Ishikawa (cell line): ENCODE data around the gene ABCG1.

ENCODE experiments used
- CEBPB ChIP-seq: IDR thresholded peaks from 2 replicates; pipeline ENCODE4 v1.6.1; 2012
- CREB1 ChIP-seq: IDR thresholded peaks from 2 replicates; pipeline ENCODE4 v1.6.1; 2012; ENCODE audit warnings: low read depth
- EGR1 ChIP-seq: IDR thresholded peaks from 2 replicates; pipeline ENCODE4 v1.6.1; 2012
- EP300 ChIP-seq: IDR thresholded peaks from 2 replicates; pipeline ENCODE4 v1.6.1; 2012; ENCODE audit warnings: borderline replicate concordance
- FOXM1 ChIP-seq: IDR thresholded peaks from 2 replicates; pipeline ENCODE4 v1.6.1; 2012; ENCODE audit warnings: low read depth, borderline replicate concordance
- MAX ChIP-seq: IDR thresholded peaks from 2 replicates; pipeline ENCODE4 v1.6.1; 2012
- NFIC ChIP-seq: IDR thresholded peaks from 2 replicates; pipeline ENCODE4 v1.6.1; 2012
- RAD21 ChIP-seq: IDR thresholded peaks from 2 replicates; pipeline ENCODE4 v1.6.1; 2012; ENCODE audit warnings: low read depth
- REST ChIP-seq: IDR thresholded peaks from 2 replicates; pipeline ENCODE4 v1.6.1; 2012; ENCODE audit warnings: low read depth, mild to moderate bottlenecking
- TAF1 ChIP-seq: IDR thresholded peaks from 2 replicates; pipeline ENCODE4 v1.6.1; 2012; ENCODE audit warnings: low read depth, mild to moderate bottlenecking
- TCF12 ChIP-seq: IDR thresholded peaks from 2 replicates; pipeline ENCODE4 v1.6.1; 2012; ENCODE audit warnings: low read depth
- TEAD4 ChIP-seq: IDR thresholded peaks from 2 replicates; pipeline ENCODE4 v1.6.1; 2012
- USF1 ChIP-seq: IDR thresholded peaks from 2 replicates; pipeline ENCODE4 v1.6.1; 2012
- YY1 ChIP-seq: IDR thresholded peaks from 2 replicates; pipeline ENCODE4 v1.6.1; 2012; ENCODE audit warnings: low read depth
- ZBTB7A ChIP-seq: IDR thresholded peaks from 2 replicates; pipeline ENCODE4 v1.6.1; 2012; ENCODE audit warnings: low read depth

ABCG1 gene

GRCh38 chr21:42252325-42252654 lies 33.4 kb downstream of the ABCG1 start:
- no peak for TF ChIP-seq CEBPB
- TF ChIP-seq TAF1: no peak
- TF ChIP-seq ZBTB7A: no peak
- TF ChIP-seq USF1: no peak
- no peak for TF ChIP-seq EGR1

- TF ChIP-seq TEAD4: no peak
- TF ChIP-seq NFIC: no peak
- TF ChIP-seq FOXM1: no peak
- no peak for TF ChIP-seq CEBPB
- TF ChIP-seq REST: no peak
- no peak for TF ChIP-seq TAF1
Observed at GRCh38 chr21:42252778-42253340, 33.9 kb downstream of the ABCG1 start.

- no peak for TF ChIP-seq TEAD4
- no peak for TF ChIP-seq NFIC
- TF ChIP-seq FOXM1: no peak
- TF ChIP-seq YY1: no peak
- TF ChIP-seq RAD21: no peak
- TF ChIP-seq MAX: no peak
- TF ChIP-seq CREB1: no peak
- TF ChIP-seq REST: no peak
- TF ChIP-seq TAF1: no peak
- TF ChIP-seq ZBTB7A: no peak
- no peak for TF ChIP-seq CEBPB
- no peak for TF ChIP-seq EP300
- TF ChIP-seq USF1: no peak
- TF ChIP-seq EGR1: no peak
- no peak for TF ChIP-seq TCF12
Observed at GRCh38 chr21:42253466-42253865, 34.5 kb downstream of the ABCG1 start.

GRCh38 chr21:42254083-42254482 lies 35.1 kb downstream of the ABCG1 start:
- TF ChIP-seq RAD21 (no peak), YY1 (no peak), TCF12 (no peak), CEBPB (no peak), EGR1 (no peak)

GRCh38 chr21:42254651-42255601 lies 36.0 kb downstream of the ABCG1 start:
- TF ChIP-seq TEAD4: no peak
- TF ChIP-seq CREB1: no peak
- no peak for TF ChIP-seq EP300
- no peak for TF ChIP-seq YY1
- TF ChIP-seq TCF12: no peak
- TF ChIP-seq EGR1: no peak
- TF ChIP-seq FOXM1: no peak
- no peak for TF ChIP-seq CEBPB
- TF ChIP-seq NFIC: no peak
- TF ChIP-seq RAD21: no peak

- TF ChIP-seq TEAD4 (no peak), ZBTB7A (no peak), REST (no peak), EP300 (no peak), USF1 (no peak), MAX (no peak), NFIC (no peak), FOXM1 (no peak), EGR1 (no peak), CREB1 (no peak), CEBPB (no peak), TAF1 (no peak), TCF12 (no peak), YY1 (no peak), RAD21 (no peak)
Observed at GRCh38 chr21:42255825-42256224, 36.9 kb downstream of the ABCG1 start.
